ENCODE data around the gene LRRTM2. TPM values are rescaled to one million over a fixed set of nuclear protein-coding genes. Genes with fewer than 3 reads are reported as not detected.

The LRRTM2 gene
- polyA plus RNA-seq, 2 of the 4 experiments (the other 2 are of a cell fraction) = not detected

DNA sequence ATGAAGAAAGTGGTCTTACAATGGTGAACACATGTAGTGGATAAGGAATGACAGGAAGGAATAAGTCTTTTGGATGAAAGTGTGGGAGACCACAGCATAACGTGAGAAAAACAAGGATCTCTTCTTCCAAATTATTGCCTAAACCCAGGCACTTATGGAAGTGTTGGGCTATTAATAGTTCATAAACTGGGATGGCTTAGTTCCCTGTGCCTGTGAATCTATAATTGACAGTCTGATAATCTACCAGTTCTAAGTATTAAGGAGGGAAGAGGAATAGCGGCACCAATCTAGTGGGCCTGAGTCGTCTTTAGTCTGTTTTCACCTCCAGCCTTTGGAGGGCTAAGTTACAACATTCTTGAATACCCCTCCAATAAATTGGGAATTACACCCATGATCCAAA is 39.2 kb upstream of the LRRTM2 start:
- POLR2A ChIA-PET = no interaction called here
- Histone ChIP-seq H3K4me1 (no peaks in the 10 kb centered on the region), H3K4me3 (no peak overlapping the region), H3K27ac (no peak overlapping the region), H3K9me3 (no peaks in the 10 kb centered on the region), H3K4me2 (no peak overlapping the region)
- CTCF ChIA-PET = no interaction called here
- 96% methylated on average over 3 of the region's 3 CpGs for WGBS (ENCODE audit: missing lambda C conversion rate)
- no peak for ATAC-seq
- no peak for FAIRE-seq
- DNase-seq (ENCODE audit: low read depth in 1 of 2, low spot score in 1 of 2) = no peak
- TF ChIP-seq, protein P1, sequence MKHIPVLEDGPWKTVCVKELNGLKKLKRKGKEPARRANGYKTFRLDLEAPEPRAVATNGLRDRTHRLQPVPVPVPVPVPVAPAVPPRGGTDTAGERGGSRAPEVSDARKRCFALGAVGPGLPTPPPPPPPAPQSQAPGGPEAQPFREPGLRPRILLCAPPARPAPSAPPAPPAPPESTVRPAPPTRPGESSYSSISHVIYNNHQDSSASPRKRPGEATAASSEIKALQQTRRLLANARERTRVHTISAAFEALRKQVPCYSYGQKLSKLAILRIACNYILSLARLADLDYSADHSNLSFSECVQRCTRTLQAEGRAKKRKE (CRISPR knock-in tag; IDR thresholded peaks at IDR 0.05; ENCODE audit: low read depth) = no peak
- TF ChIP-seq, protein P2, sequence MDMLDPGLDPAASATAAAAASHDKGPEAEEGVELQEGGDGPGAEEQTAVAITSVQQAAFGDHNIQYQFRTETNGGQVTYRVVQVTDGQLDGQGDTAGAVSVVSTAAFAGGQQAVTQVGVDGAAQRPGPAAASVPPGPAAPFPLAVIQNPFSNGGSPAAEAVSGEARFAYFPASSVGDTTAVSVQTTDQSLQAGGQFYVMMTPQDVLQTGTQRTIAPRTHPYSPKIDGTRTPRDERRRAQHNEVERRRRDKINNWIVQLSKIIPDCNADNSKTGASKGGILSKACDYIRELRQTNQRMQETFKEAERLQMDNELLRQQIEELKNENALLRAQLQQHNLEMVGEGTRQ (IDR thresholded peaks at IDR 0.05) = no peak
- no peak for TF ChIP-seq NFE2L2 (conservative IDR thresholded peaks at IDR 0.05; ENCODE audit: low read length)
- no peak for TF ChIP-seq JUN (IDR thresholded peaks at IDR 0.05)
- no peak for TF ChIP-seq RAD21 (conservative IDR thresholded peaks at IDR 0.05 in 1 of 2, IDR thresholded peaks at IDR 0.05 in 1 of 2)
- no peak for TF ChIP-seq CBX8 (IDR thresholded peaks at IDR 0.05)
- TF ChIP-seq ZNF302 (CRISPR knock-in tag; IDR thresholded peaks at IDR 0.05) = no peak
- TF ChIP-seq EHF (CRISPR knock-in tag; IDR thresholded peaks at IDR 0.05) = no peak
- TF ChIP-seq CHD4 (IDR thresholded peaks at IDR 0.05; ENCODE audit: borderline replicate concordance) = no peak
- TF ChIP-seq RCOR1 (IDR thresholded peaks at IDR 0.05; ENCODE audit: low read depth, low read length) = no peak
- no peak for TF ChIP-seq ELK1 (IDR thresholded peaks at IDR 0.05; ENCODE audit: low read depth, low read length)
- no peak for TF ChIP-seq HOXB13 (CRISPR knock-in tag; IDR thresholded peaks at IDR 0.05; ENCODE audit: low read depth)
- no peak for TF ChIP-seq MAFK (IDR thresholded peaks at IDR 0.05; ENCODE audit: partially characterized antibody)
- no peak for TF ChIP-seq RNF2 (IDR thresholded peaks at IDR 0.05; ENCODE audit: borderline replicate concordance, low read depth)
- TF ChIP-seq, protein P3, sequence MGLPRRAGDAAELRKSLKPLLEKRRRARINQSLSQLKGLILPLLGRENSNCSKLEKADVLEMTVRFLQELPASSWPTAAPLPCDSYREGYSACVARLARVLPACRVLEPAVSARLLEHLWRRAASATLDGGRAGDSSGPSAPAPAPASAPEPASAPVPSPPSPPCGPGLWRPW (IDR thresholded peaks at IDR 0.05) = no peak
- no peak for TF ChIP-seq NR3C1 (IDR thresholded peaks at IDR 0.05)
- no peak for TF ChIP-seq HEYL (CRISPR knock-in tag; IDR thresholded peaks at IDR 0.05)
- no peak for TF ChIP-seq HOXA7 (CRISPR knock-in tag; IDR thresholded peaks at IDR 0.05)
- no peak for TF ChIP-seq MAZ (IDR thresholded peaks at IDR 0.05; ENCODE audit: borderline replicate concordance, low read depth, low read length)
- no peak for TF ChIP-seq POLR2A (IDR thresholded peaks at IDR 0.05; ENCODE audit: low read length)

DNA sequence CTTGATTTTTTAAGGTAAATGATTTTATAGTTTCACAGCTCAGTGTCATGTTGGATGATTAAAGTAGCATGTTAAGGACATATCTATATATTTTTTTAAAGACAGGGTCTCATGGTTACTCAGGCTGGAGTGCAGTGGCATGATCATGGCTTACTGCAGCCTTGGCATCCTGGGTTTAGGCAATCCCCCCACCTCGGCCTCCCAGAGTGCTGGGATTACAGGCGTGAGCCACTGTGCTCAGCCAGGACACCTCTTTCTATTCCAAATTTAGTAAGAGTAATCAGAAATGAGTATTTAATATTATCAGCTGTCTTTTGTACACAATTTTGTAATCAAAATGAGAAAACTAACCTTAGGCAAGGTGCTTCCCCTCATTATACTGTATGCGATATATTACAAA is 38.6 kb upstream of the LRRTM2 start:
- Histone ChIP-seq H3K4me3 (no peak overlapping the region), H3K27ac (no peak overlapping the region), H3K4me2 (no peak overlapping the region), H3K9me3 (no peaks in the 10 kb centered on the region), H3K4me1 (no peaks in the 10 kb centered on the region)
- ATAC-seq = no peak
- POLR2A ChIA-PET = no interaction called here
- TF ChIP-seq HMGXB4 (CRISPR knock-in tag; IDR thresholded peaks at IDR 0.05; ENCODE audit: borderline replicate concordance) (no peak), NPAS2 (CRISPR knock-in tag; IDR thresholded peaks at IDR 0.05; ENCODE audit: borderline replicate concordance) (no peak), ESRRA (IDR thresholded peaks at IDR 0.05; ENCODE audit: borderline replicate concordance, low read length) (no peak), RNF2 (IDR thresholded peaks at IDR 0.05; ENCODE audit: borderline replicate concordance, low read depth) (no peak), HOXB13 (CRISPR knock-in tag; IDR thresholded peaks at IDR 0.05; ENCODE audit: low read depth) (no peak), POLR2AphosphoS2 (conservative IDR thresholded peaks at IDR 0.05; ENCODE audit: low read length) (no peak), CHD4 (IDR thresholded peaks at IDR 0.05; ENCODE audit: borderline replicate concordance) (no peak), RFX5 (IDR thresholded peaks at IDR 0.05) (no peak)
- TF ChIP-seq, protein P3 (IDR thresholded peaks at IDR 0.05) = no peak
- CTCF ChIA-PET = no interaction called here
- no peak for DNase-seq (ENCODE audit: low read depth in 1 of 2, low spot score in 1 of 2)
- WGBS (ENCODE audit: missing lambda C conversion rate) = 97% methylated on average over 3 of the region's 3 CpGs
- FAIRE-seq = no peak
